HEK293 (cell line): ENCODE results near the gene MGAM2.

ENCODE experiments used
- CTCF ChIA-PET: fragments of 350-600 bp; formaldehyde crosslinking; extraction: SDS; loops from one replicate; lab custom pipeline; 2021; ENCODE audit warnings: antibody characterized with exemption; lab: Yijun Ruan, JAX
- POLR2A ChIA-PET: fragments of 300-600 bp; formaldehyde crosslinking; extraction: SDS; loops from one replicate; lab custom pipeline; 2020; ENCODE audit warnings: antibody characterized with exemption, inconsistent platforms; lab: Yijun Ruan, JAX
- H3K27ac ChIP-seq: fragments of 200-500 bp; sonication (Bioruptor generic); 2 replicates; pipeline ENCODE4 v1.5.1; 2014; ENCODE audit warnings: low read depth, low read length, control low read depth, inconsistent platforms; ENCODE audit errors: extremely low read depth
- H3K36me3 ChIP-seq, 2 experiments: fragments of 200-500 bp in 1 of 2; sonication (Bioruptor generic) in 1 of 2; 1 replicate in 1 of 2; 2 replicates in 1 of 2; pipeline ENCODE4 v1.5.1; 2014 to 2017; ENCODE audit warnings: inconsistent platforms in 2 of 2, low read length in 2 of 2; ENCODE audit not compliant: control insufficient read depth in 2 of 2, insufficient read depth in 1 of 2
- H3K4me1 ChIP-seq: fragments of 200-500 bp; sonication (Bioruptor generic); 2 replicates; pipeline ENCODE4 v1.5.1; 2014; ENCODE audit warnings: mild to moderate bottlenecking, low read length, inconsistent platforms; ENCODE audit not compliant: control insufficient read depth, insufficient read depth
- H3K4me3 ChIP-seq: 2 replicates; pipeline ENCODE4 v1.5.1; 2011; ENCODE audit warnings: low read depth, mild to moderate bottlenecking, control low read depth, low read length, moderate library complexity
- H3K9me3 ChIP-seq: fragments of 200-500 bp; sonication (Bioruptor generic); 2 replicates; pipeline ENCODE4 v1.5.1; 2014; ENCODE audit warnings: low read depth, low read length, inconsistent platforms; ENCODE audit not compliant: control insufficient read depth, insufficient read depth
- CTCF ChIP-seq: fragments of 450-650 bp; formaldehyde crosslinking; IDR thresholded peaks from 2 replicates; pipeline ENCODE4 v1.5.1; 2016; ENCODE audit warnings: missing biosample characterization, missing genetic modification characterization
- GLIS2 ChIP-seq: fragments of 450-650 bp; formaldehyde crosslinking; IDR thresholded peaks from 2 replicates; pipeline ENCODE4 v1.5.1; 2016; ENCODE audit warnings: missing biosample characterization, missing genetic modification characterization
- KLF8 ChIP-seq: fragments of 450-650 bp; formaldehyde crosslinking; IDR thresholded peaks from 2 replicates; pipeline ENCODE4 v1.5.1; 2016; ENCODE audit warnings: missing biosample characterization, missing genetic modification characterization
- PRDM1 ChIP-seq: fragments of 450-650 bp; formaldehyde crosslinking; IDR thresholded peaks from 2 replicates; pipeline ENCODE4; 2016; ENCODE audit warnings: missing biosample characterization, missing genetic modification characterization
- PRDM6 ChIP-seq: fragments of 450-650 bp; formaldehyde crosslinking; IDR thresholded peaks from 2 replicates; pipeline ENCODE4 v1.5.1; 2017; ENCODE audit warnings: missing biosample characterization, missing genetic modification characterization
- SCRT1 ChIP-seq: fragments of 450-650 bp; formaldehyde crosslinking; IDR thresholded peaks from 2 replicates; pipeline ENCODE4 v1.5.1; 2016; ENCODE audit warnings: missing biosample characterization, missing genetic modification characterization, borderline replicate concordance
- YY2 ChIP-seq: fragments of 450-650 bp; formaldehyde crosslinking; IDR thresholded peaks from 2 replicates; pipeline ENCODE4 v1.5.1; 2016; ENCODE audit warnings: missing biosample characterization, missing genetic modification characterization
- ZBTB11 ChIP-seq: fragments of 450-650 bp; formaldehyde crosslinking; conservative IDR thresholded peaks from 2 replicates; pipeline ENCODE4 v1.5.1; 2016; ENCODE audit warnings: low read depth, missing biosample characterization, missing genetic modification characterization
- ZBTB48 ChIP-seq: fragments of 450-650 bp; formaldehyde crosslinking; IDR thresholded peaks from 2 replicates; pipeline ENCODE4 v1.5.1; 2016; ENCODE audit warnings: missing biosample characterization, missing genetic modification characterization
- ZNF280D ChIP-seq: fragments of 450-650 bp; formaldehyde crosslinking; IDR thresholded peaks from 2 replicates; pipeline ENCODE4 v1.5.1; 2016; ENCODE audit warnings: missing biosample characterization, missing genetic modification characterization
- ZNF311 ChIP-seq: fragments of 450-650 bp; formaldehyde crosslinking; IDR thresholded peaks from 2 replicates; pipeline ENCODE4 v1.5.1; 2017; ENCODE audit warnings: missing biosample characterization, missing genetic modification characterization, borderline replicate concordance
- ZNF560 ChIP-seq: fragments of 450-650 bp; formaldehyde crosslinking; IDR thresholded peaks from 2 replicates; pipeline ENCODE4 v1.5.1; 2017; ENCODE audit warnings: missing biosample characterization, missing genetic modification characterization, borderline replicate concordance
- ZNF585B ChIP-seq: fragments of 450-650 bp; formaldehyde crosslinking; IDR thresholded peaks from 2 replicates; pipeline ENCODE4 v1.5.1; 2016; ENCODE audit warnings: missing biosample characterization, missing genetic modification characterization
- ZNF610 ChIP-seq: fragments of 450-650 bp; formaldehyde crosslinking; IDR thresholded peaks from 2 replicates; pipeline ENCODE4 v1.5.1; 2016; ENCODE audit warnings: missing biosample characterization, missing genetic modification characterization, borderline replicate concordance
- ZNF645 ChIP-seq: fragments of 450-650 bp; formaldehyde crosslinking; IDR thresholded peaks from 2 replicates; pipeline ENCODE4; 2016; ENCODE audit warnings: missing biosample characterization, missing genetic modification characterization

Gene MGAM2

GRCh38 chr7:142091961-142092360 is 19.6 kb upstream of the MGAM2 start (continued):
- TF ChIP-seq ZBTB11 (no peak), ZNF645 (tag by site-specific recombination) (no peak), ZNF311 (tag by site-specific recombination) (no peak)

- Histone ChIP-seq H3K4me3 (no peak overlapping the region), H3K4me1 (no peaks in the 10 kb centered on the region), H3K36me3 (no peaks in the 10 kb centered on the region)
- CTCF ChIA-PET, result no interaction called here
- no peak for TF ChIP-seq YY2
- TF ChIP-seq GLIS2, result no peak
- no peak for TF ChIP-seq PRDM6
- TF ChIP-seq ZNF280D (tag by site-specific recombination), result no peak
- TF ChIP-seq KLF8 (tag by site-specific recombination), result no peak
- no peak for TF ChIP-seq SCRT1 (tag by site-specific recombination)
- TF ChIP-seq PRDM1 (tag by site-specific recombination), result no peak
- no peak for TF ChIP-seq ZNF585B
- no peak for TF ChIP-seq ZBTB48
- TF ChIP-seq ZNF610 (tag by site-specific recombination), result no peak
- TF ChIP-seq CTCF (tag by site-specific recombination), result no peak
- TF ChIP-seq ZNF560 (tag by site-specific recombination), result no peak
- TF ChIP-seq, all 188 proteins: peak for 0
- Histone ChIP-seq H3K27ac (no peak overlapping the region), H3K9me3 (no peaks in the 10 kb centered on the region)
- POLR2A ChIA-PET, result no interaction called here
Observed at GRCh38 chr7:142094861-142095260, 16.7 kb upstream of the MGAM2 start.
